CD4-positive, CD25-positive, alpha-beta regulatory T cell (primary cell): ENCODE measurements around the gene NCF2. TPM values are rescaled to one million over a fixed set of nuclear protein-coding genes. Genes with fewer than 3 reads are reported as not detected.

Source experiments
- ATAC-seq, 2 donors: fragments of 150-1000 bp; cut with Tn5 transposase; one replicate each; pipeline ENCODE4 v1.10.0; 2021; ENCODE audit warnings: low read depth in 2 of 2, moderate number of reproducible peaks in 2 of 2, moderate library complexity in 1 of 2
- DNase-seq, 3 donors: peaks; one replicate each; pipeline versions ENCODE4 v3.0.0 to v3.0.0-alpha.2; 2012 to 2022; ENCODE audit warnings: mixed read lengths in 1 of 3
- H3K27ac ChIP-seq: one replicate; pipeline ENCODE4 v1.7.0; 2013; ENCODE audit warnings: mild to moderate bottlenecking, low read length; ENCODE audit not compliant: insufficient read depth, poor library complexity, severe bottlenecking
- H3K27me3 ChIP-seq: one replicate; pipeline ENCODE4 v1.7.0; 2013; ENCODE audit warnings: low read length; ENCODE audit not compliant: control insufficient read depth, insufficient read depth
- H3K36me3 ChIP-seq: one replicate; pipeline ENCODE4 v1.7.0; 2013; ENCODE audit warnings: mild to moderate bottlenecking, low read length, moderate library complexity; ENCODE audit not compliant: control insufficient read depth, insufficient read depth
- H3K4me1 ChIP-seq: 2 replicates; pipeline ENCODE4 v1.7.0; 2013; ENCODE audit warnings: mild to moderate bottlenecking, low read length; ENCODE audit not compliant: insufficient read depth, control insufficient read depth, poor library complexity, severe bottlenecking
- H3K4me3 ChIP-seq: one replicate; pipeline ENCODE4 v1.7.0; 2013; ENCODE audit warnings: low read depth, mild to moderate bottlenecking, low read length, moderate library complexity
- H3K9me3 ChIP-seq, 2 experiments: 1 replicate in 1 of 2; 2 replicates in 1 of 2; pipeline ENCODE4 v1.7.0; 2013; ENCODE audit warnings: low read length in 2 of 2, mild to moderate bottlenecking in 1 of 2, moderate library complexity in 1 of 2; ENCODE audit not compliant: control insufficient read depth in 2 of 2
- H3K27ac Mint-ChIP-seq, 3 donors: one replicate each; pipeline ENCODE4 v1.8.0; 2020 to 2022; ENCODE audit warnings: mild to moderate bottlenecking in 3 of 3, mixed read lengths in 3 of 3, moderate library complexity in 2 of 3
- H3K27me3 Mint-ChIP-seq: one replicate; pipeline ENCODE4 v1.8.0; 2022; ENCODE audit warnings: mild to moderate bottlenecking, mixed read lengths
- H3K36me3 Mint-ChIP-seq: one replicate; pipeline ENCODE4 v1.8.0; 2020; ENCODE audit warnings: mixed read lengths
- H3K4me1 Mint-ChIP-seq, 4 donors: one replicate each; pipeline ENCODE4 v1.8.0; 2020 to 2022; ENCODE audit warnings: mixed read lengths in 4 of 4, mild to moderate bottlenecking in 1 of 4
- H3K4me3 Mint-ChIP-seq, 4 donors: one replicate each; pipeline ENCODE4 v1.8.0; 2020 to 2022; ENCODE audit warnings: mild to moderate bottlenecking in 4 of 4, mixed read lengths in 4 of 4, moderate library complexity in 3 of 4
- H3K9me3 Mint-ChIP-seq, 7 donors: one replicate each; pipeline ENCODE4 v1.8.0; 2020 to 2022; ENCODE audit warnings: mixed read lengths in 7 of 7, mild to moderate bottlenecking in 3 of 7, moderate library complexity in 2 of 7
- polyA plus RNA-seq, 4 donors: library from polyadenylated mRNA; unstranded; fragments of 300-500 nt; fragmentation: Illumina TruSeq; gene quantifications; one replicate each; pipeline ENCODE4 v1.2.3, GENCODE V29; 2021
- total RNA-seq: library from RNA; stranded (reverse); gene quantifications from one replicate; pipeline ENCODE4 v1.2.3, GENCODE V29; 2022

The NCF2 gene
- total and polyA plus RNA-seq, 5 donors from 2014 or later: 2.8 to 20.0 (median 7.8) TPM

DNA sequence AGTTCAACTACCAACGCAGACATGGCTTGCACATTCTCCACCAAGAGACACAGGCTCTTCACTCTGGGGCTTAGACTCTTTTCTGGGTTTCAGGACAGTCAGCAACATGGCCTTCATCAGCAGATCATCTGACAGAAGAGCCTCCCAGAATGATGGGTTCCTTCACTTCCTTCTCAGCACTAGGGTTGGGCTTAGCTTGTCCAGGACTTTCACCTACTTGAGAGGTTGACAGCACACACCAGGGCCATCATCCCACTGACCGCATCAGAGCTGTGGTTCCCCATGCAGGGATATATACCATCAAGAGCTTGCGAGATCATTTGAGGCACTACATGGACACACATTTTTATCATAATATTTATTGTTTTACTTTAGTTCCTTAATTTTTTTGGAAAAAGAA lies 10.4 kb upstream of the NCF2 start:
- Histone ChIP-seq H3K4me3 (no peak overlapping the region), H3K36me3 (no peaks in the 10 kb centered on the region), H3K27ac (no peak overlapping the region), H3K9me3 (no peaks in the 10 kb centered on the region), H3K4me1 (no peaks in the 10 kb centered on the region), H3K27me3 (no peaks in the 10 kb centered on the region)
- no peak for DNase-seq
- Mint-ChIP-seq H3K9me3 (no peaks in the 10 kb centered on the region), H3K27ac (no peak overlapping the region), H3K4me3 (no peak overlapping the region), H3K4me1 (no peaks in the 10 kb centered on the region), H3K27me3 (peaks cover 34% of the 10 kb centered on the region), H3K36me3 (no peaks in the 10 kb centered on the region)
- no peak for ATAC-seq

DNA sequence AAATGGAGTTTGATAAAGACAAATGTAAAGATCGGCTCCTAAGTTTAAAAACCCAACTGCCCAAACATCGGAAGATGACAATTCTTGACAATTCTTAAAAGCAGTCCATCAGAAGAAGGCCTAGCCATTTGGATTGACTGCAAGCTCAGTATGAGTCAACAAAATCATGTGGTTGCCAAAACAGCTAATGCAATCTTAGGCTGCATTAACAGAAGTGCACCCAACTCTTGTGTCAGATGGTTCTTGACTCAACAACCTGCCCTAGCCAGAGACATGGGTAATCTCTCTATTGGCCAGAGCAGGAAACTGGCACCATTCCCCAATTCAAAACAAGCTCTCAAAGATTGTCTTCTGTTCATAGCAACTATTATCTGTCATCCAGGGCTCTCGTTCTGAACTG lies 9.9 kb upstream of the NCF2 start:
- H3K27me3 ChIP-seq: no peaks in the 10 kb centered on the region
- no peaks in the 10 kb centered on the region for H3K9me3 ChIP-seq
- H3K36me3 Mint-ChIP-seq: no peaks in the 10 kb centered on the region
- H3K27ac ChIP-seq: no peak overlapping the region
- H3K36me3 ChIP-seq: no peaks in the 10 kb centered on the region
- no peak overlapping the region for H3K4me3 Mint-ChIP-seq
- no peaks in the 10 kb centered on the region for H3K4me1 ChIP-seq
- peaks cover 30% of the 10 kb centered on the region for H3K27me3 Mint-ChIP-seq
- no peaks in the 10 kb centered on the region for H3K4me1 Mint-ChIP-seq
- ATAC-seq (no peak), DNase-seq (peak in 1 of 3 donors; percentile 6)
- no peaks in the 10 kb centered on the region for H3K9me3 Mint-ChIP-seq
- H3K4me3 ChIP-seq: no peak overlapping the region
- H3K27ac Mint-ChIP-seq: no peak overlapping the region

DNA sequence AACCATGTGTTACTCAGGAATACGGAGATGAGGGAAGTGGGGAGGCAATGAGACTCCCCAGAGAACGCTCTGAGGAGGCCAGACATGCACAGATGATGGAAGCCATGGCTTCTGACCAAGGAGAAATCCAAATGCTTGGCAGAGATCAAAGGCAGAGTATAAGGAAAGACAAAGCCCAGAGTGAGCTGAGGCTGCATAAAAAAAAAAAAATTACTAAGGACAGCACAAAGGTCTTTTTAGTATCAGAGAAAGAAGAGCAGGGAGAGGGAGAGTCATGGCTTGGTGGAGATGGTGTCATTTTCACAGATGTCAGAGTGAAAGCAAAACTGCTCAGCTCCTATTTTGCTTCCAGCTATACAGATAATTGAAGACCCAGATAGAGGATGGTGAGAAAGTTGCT lies 8.1 kb upstream of the NCF2 start:
- no peak overlapping the region for H3K27ac Mint-ChIP-seq
- no peak for ATAC-seq
- H3K4me1 Mint-ChIP-seq: no peaks in the 10 kb centered on the region
- H3K36me3 Mint-ChIP-seq: no peaks in the 10 kb centered on the region
- H3K27me3 ChIP-seq: no peaks in the 10 kb centered on the region
- H3K9me3 ChIP-seq: no peaks in the 10 kb centered on the region
- H3K27me3 Mint-ChIP-seq: peaks cover 25% of the 10 kb centered on the region
- no peak overlapping the region for H3K4me3 ChIP-seq
- peak in 1 of 3 donors; percentile 34 for DNase-seq
- no peak overlapping the region for H3K4me3 Mint-ChIP-seq
- H3K9me3 Mint-ChIP-seq: no peaks in the 10 kb centered on the region
- no peaks in the 10 kb centered on the region for H3K36me3 ChIP-seq
- no peak overlapping the region for H3K27ac ChIP-seq
- H3K4me1 ChIP-seq: no peaks in the 10 kb centered on the region

DNA sequence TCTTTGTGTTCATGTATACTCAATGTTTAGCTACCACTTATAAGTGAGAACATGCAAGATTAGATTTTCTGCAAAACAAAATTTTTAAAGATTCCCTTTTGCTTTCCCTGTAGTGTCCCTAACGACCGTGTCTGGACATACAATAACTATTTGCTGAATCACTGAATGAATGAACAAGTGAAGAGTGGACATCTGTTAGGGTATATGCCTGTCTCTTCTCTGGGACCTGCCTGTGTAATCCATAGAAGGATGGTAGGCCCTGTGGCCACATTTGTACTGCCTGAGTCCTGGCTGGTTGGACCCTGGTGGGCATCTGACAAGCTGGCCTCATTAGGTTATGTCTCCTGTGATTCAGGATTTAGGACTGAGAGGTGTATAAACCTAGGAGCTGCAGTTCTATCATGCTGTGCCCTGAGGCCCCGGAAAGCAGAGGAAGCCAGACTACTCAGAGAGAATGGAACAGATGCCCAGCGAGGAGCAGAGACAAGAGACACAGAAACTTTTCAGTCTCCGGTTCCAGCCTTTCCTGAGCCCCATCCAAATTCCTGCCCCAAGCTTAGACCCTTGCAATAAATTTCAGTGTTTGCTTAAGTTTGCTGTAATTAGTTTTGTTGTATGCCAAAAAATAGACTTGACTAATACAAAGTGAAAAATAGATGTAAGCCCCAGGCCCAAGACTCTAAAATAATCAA lies 7.5 kb upstream of the NCF2 start:
- Mint-ChIP-seq H3K36me3 (no peaks in the 10 kb centered on the region), H3K27ac (no peak overlapping the region), H3K4me3 (no peak overlapping the region), H3K27me3 (peaks cover 19% of the 10 kb centered on the region), H3K9me3 (no peaks in the 10 kb centered on the region), H3K4me1 (no peaks in the 10 kb centered on the region)
- Histone ChIP-seq H3K36me3 (no peaks in the 10 kb centered on the region), H3K4me1 (no peaks in the 10 kb centered on the region), H3K4me3 (no peak overlapping the region), H3K9me3 (no peaks in the 10 kb centered on the region), H3K27ac (no peak overlapping the region), H3K27me3 (no peaks in the 10 kb centered on the region)
- no peak for DNase-seq
- ATAC-seq: no peak

DNA sequence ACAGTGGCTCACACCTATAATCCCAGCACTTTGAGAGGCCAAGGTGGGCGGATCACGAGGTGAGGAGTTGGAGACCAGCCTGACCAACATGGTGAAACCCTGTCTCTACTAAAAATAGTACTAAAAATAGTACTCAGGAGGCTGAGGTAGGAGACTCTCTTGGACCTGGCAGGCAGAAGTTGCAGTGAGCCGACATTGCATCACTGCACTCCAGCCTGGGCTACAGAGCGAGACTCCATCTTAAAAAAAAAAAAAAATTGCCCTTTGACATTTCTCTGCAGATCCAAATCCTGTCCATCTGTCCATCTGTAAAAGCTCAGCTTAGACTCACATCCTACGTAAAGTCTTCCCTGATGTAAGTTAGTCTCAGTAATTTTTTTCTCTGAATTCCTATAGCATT lies 6.2 kb upstream of the NCF2 start:
- Histone ChIP-seq H3K9me3 (no peaks in the 10 kb centered on the region), H3K4me3 (no peak overlapping the region), H3K36me3 (no peaks in the 10 kb centered on the region), H3K27me3 (no peaks in the 10 kb centered on the region), H3K27ac (no peak overlapping the region), H3K4me1 (no peaks in the 10 kb centered on the region)
- Mint-ChIP-seq H3K4me1 (no peaks in the 10 kb centered on the region), H3K9me3 (no peaks in the 10 kb centered on the region), H3K4me3 (no peak overlapping the region), H3K27me3 (peaks cover 9% of the 10 kb centered on the region), H3K36me3 (no peaks in the 10 kb centered on the region), H3K27ac (no peak overlapping the region)
- ATAC-seq (no peak), DNase-seq (no peak)

DNA sequence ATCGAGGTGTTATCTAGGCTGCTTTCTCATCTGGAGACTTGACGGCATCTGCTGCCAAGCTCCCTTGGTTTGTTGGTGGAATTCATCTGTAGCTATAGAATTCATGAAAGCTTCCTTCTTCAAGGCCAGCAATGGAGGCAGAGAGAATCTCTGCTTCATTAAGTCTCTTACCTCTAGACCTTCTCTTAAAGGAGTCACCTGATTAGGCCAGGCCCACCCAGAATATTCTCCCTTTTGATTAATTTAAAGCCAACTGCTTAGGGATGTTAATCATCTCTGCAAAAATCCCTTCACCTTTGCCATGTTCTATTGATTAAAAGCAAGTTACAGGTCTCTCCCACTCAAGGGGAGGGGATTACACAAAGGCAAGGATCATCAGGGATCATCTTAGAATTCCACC lies 5.3 kb upstream of the NCF2 start:
- Histone ChIP-seq H3K27ac (no peak overlapping the region), H3K36me3 (no peaks in the 10 kb centered on the region), H3K27me3 (no peaks in the 10 kb centered on the region), H3K4me1 (peaks cover 1% of the 10 kb centered on the region), H3K9me3 (no peaks in the 10 kb centered on the region), H3K4me3 (no peak overlapping the region)
- ATAC-seq (no peak), DNase-seq (no peak)
- H3K4me1 Mint-ChIP-seq: peaks cover 0 to 7% (median 6%) of the 10 kb centered on the region in 4 donors
- H3K27me3 Mint-ChIP-seq: peaks cover under 1% of the 10 kb centered on the region
- H3K9me3 Mint-ChIP-seq: no peaks in the 10 kb centered on the region
- H3K4me3 Mint-ChIP-seq: no peak overlapping the region
- no peak overlapping the region for H3K27ac Mint-ChIP-seq
- no peaks in the 10 kb centered on the region for H3K36me3 Mint-ChIP-seq

DNA sequence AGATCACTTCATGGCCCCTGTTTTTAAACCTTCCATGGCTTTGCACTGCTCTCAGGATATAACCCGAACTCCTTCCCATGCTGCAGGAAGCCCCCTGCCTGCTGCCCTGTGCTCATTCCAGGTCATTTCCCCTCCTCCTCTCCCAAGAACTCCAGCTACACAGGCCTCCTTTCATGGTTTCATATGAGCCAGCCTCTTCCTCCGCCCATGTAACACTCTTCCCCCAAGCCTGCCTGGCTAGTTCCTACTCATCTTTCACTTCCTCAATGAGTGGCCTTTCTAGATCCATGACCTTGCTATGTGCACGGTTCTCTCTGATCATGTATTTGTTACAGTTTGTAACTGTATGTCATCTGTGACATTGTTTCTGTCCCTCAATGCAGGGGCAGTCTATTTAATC lies 3.1 kb upstream of the NCF2 start:
- H3K27ac ChIP-seq: no peak overlapping the region
- H3K36me3 ChIP-seq: no peaks in the 10 kb centered on the region
- peak in 1 of 2 donors; percentile 22 for ATAC-seq
- no peaks in the 10 kb centered on the region for H3K27me3 Mint-ChIP-seq
- peaks cover 6 to 27% (median 23%) of the 10 kb centered on the region in 4 donors for H3K4me1 Mint-ChIP-seq
- H3K9me3 ChIP-seq: no peaks in the 10 kb centered on the region
- no peak for DNase-seq
- no peak overlapping the region for H3K4me3 ChIP-seq
- no peak overlapping the region for H3K4me3 Mint-ChIP-seq
- H3K36me3 Mint-ChIP-seq: no peaks in the 10 kb centered on the region
- no peaks in the 10 kb centered on the region for H3K9me3 Mint-ChIP-seq
- H3K4me1 ChIP-seq: peaks cover 21% of the 10 kb centered on the region
- no peak overlapping the region for H3K27ac Mint-ChIP-seq
- no peaks in the 10 kb centered on the region for H3K27me3 ChIP-seq

DNA sequence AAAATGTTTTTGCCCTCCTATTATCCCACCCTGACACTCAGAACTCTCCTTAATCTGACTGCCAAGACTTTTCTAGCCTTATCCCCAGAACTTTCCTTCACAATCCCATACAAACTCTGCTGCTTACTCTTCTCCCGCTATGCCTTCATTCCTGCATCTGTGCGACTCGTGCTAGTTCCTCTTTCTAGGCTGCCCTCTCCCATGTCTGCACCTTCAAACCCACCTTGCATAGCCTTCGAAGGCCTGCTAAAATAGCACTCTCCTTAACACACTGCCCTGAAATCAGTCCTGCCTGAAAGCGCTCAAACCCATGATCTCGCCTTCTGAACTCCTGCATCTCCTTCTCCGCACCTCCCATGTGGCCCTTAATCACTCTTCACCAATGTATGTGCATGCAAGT lies 2.5 kb upstream of the NCF2 start:
- Histone ChIP-seq H3K27me3 (no peaks in the 10 kb centered on the region), H3K4me1 (peaks cover 21% of the 10 kb centered on the region), H3K27ac (no peak overlapping the region), H3K4me3 (no peak overlapping the region), H3K9me3 (no peaks in the 10 kb centered on the region), H3K36me3 (no peaks in the 10 kb centered on the region)
- no peaks in the 10 kb centered on the region for H3K9me3 Mint-ChIP-seq
- ATAC-seq: no peak
- no peaks in the 10 kb centered on the region for H3K36me3 Mint-ChIP-seq
- H3K4me3 Mint-ChIP-seq: no peak overlapping the region
- no peaks in the 10 kb centered on the region for H3K27me3 Mint-ChIP-seq
- H3K27ac Mint-ChIP-seq: no peak overlapping the region
- no peak for DNase-seq
- H3K4me1 Mint-ChIP-seq: peaks cover 10 to 31% (median 25%) of the 10 kb centered on the region in 4 donors
